ENCODE results near the gene COQ7. TPM values are rescaled to one million over a fixed set of nuclear protein-coding genes. Genes with fewer than 3 reads are reported as not detected.

The COQ7 gene
- total and polyA plus RNA-seq, 10 donors = 6.6 to 23.4 (median 13.0) TPM

GRCh38 chr16:19128454-19129200, 61.2 kb downstream of the COQ7 start:
- no peak for DNase-seq
- peaks cover 0 to 7% (median 5%) of the 10 kb centered on the region in 8 donors for H3K9me3 ChIP-seq
- H3K27me3 ChIP-seq (replicated peaks in 1 of 7) = no peaks in the 10 kb centered on the region
- H3K4me3 ChIP-seq = no peak overlapping the region
- TF ChIP-seq POLR2A (IDR thresholded peaks at IDR 0.05) (no peak), CTCF (IDR thresholded peaks at IDR 0.05 in 8 of 11, conservative IDR thresholded peaks at IDR 0.05 in 3 of 11) (no peak)
- intact Hi-C loops (cut with DNase I; ENCODE audit: low total_unique reads) = no loop called here
- H3K4me1 ChIP-seq = peaks cover 7 to 55% (median 24%) of the 10 kb centered on the region in 6 donors
- WGBS, 5 donors = 78 to 88% (median 83%) methylated on average over 7 of the region's 7 CpGs
- H3K36me3 ChIP-seq = no peaks in the 10 kb centered on the region
- peak overlapping the region in 2 of 8 donors; percentile 5 to 58 for H3K27ac ChIP-seq

Other genes starting within 250 kb of the COQ7 start
- gene SMG1, start 141.2 kb upstream of the COQ7 start, total RNA-seq = 100 to 1,000 TPM; 104 to 154 (median 117) TPM
- gene SMG1, start 141.2 kb upstream of the COQ7 start, polyA plus RNA-seq = 10 to 100 TPM in 1 of 3 donors, 1 to 10 TPM in 2; 8.4 to 11.5 (median 8.6) TPM
- under 1 TPM; 0.23 to 0.60 (median 0.37) TPM for gene TMC7, start 83.7 kb upstream of the COQ7 start, total RNA-seq
- gene TMC7, start 83.7 kb upstream of the COQ7 start, polyA plus RNA-seq = under 1 TPM; 0.15 to 0.38 (median 0.20) TPM
- gene ITPRIPL2, start 46.4 kb downstream of the COQ7 start, total RNA-seq = 10 to 100 TPM; 19.1 to 41.5 (median 32.7) TPM
- 1 to 10 TPM; 2.2 to 3.7 (median 2.5) TPM for gene ITPRIPL2, start 46.4 kb downstream of the COQ7 start, polyA plus RNA-seq
- 1 to 10 TPM; 1.2 to 3.7 (median 1.6) TPM for gene SYT17, start 100.6 kb downstream of the COQ7 start, total RNA-seq
- gene SYT17, start 100.6 kb downstream of the COQ7 start, polyA plus RNA-seq = 1 to 10 TPM; 1.5 to 3.2 (median 2.9) TPM
- gene CLEC19A, start 218.1 kb downstream of the COQ7 start, total RNA-seq = not detected
- gene CLEC19A, start 218.1 kb downstream of the COQ7 start, polyA plus RNA-seq = not detected

Data from spleen (tissue), 11 donors.